Femur (tissue), 1 donor: ENCODE data around the gene SLC5A12.

Experiments used
- DNase-seq: peaks from one replicate; pipeline ENCODE4 v3.0.0-alpha.2; 2017

The SLC5A12 gene

GRCh38 chr11:26717771-26718170 is 4.1 kb downstream of the SLC5A12 start:
- DNase-seq = no peak

DNA sequence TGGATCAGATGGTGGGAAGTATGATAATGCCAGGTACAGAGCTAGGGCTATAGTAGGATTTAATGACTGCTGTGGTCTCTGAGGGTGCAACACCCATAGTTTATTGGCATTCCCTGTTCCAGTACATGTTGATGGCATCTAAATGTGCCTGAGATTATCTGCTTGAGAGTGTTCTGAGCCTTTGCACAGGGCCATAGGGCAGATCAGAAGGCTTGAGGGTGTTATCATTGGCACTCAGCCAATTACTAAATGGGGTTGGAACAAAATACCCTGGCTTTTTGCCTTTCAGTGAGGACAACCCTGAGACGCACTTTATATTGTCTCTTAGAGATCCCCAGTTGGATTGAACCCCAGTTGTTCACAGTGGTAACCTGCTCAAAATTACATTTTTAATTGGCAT is 6.7 kb downstream of the SLC5A12 start:
- no peak for DNase-seq

GRCh38 chr11:26712497-26712896 is 9.4 kb downstream of the SLC5A12 start:
- DNase-seq = no peak

GRCh38 chr11:26710489-26710888 is 11.4 kb downstream of the SLC5A12 start:
- no peak for DNase-seq

- no peak for DNase-seq
Measured at GRCh38 chr11:26708736-26709456, 13.0 kb downstream of the SLC5A12 start.

- DNase-seq = no peak
Measured at GRCh38 chr11:26706181-26706580, 15.7 kb downstream of the SLC5A12 start.

- DNase-seq = no peak
Measured at GRCh38 chr11:26704249-26704648, 17.6 kb downstream of the SLC5A12 start.

DNA sequence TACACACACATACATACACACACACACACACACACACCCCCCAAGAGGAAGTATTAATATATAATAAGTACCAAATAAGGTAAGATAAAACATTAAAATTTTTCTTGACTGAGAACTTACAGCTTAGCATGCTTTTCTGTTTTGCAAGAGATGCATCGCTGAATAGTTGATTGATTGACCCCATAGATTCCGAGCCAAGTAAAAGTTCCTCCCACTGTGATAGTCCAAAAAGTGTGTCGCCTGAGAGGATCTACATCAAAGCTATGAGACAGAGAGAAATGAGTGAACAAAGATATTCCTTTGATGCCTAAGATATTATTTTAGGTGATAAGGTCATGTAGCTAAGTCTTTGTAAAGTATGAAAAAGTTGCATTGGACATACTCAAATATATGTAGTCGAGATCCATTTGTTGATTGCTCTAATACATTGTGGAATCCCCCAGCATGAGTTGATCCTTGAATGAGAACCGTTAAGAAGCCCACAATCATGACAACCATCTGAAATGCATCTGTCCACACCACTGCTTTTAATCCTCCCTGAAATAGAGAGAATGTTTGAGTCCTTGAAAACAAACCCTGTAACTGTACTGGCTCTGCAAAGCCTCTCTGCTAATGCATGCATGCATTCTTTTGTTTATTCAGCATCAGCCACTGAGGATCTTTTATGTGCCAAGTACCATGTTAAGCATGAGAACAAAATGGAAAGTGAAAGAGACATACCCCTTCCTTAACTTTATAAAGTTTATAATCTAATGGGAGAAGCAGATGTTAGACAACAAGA is 18.3 kb downstream of the SLC5A12 start:
- no peak for DNase-seq

GRCh38 chr11:26702406-26702805 is 19.5 kb downstream of the SLC5A12 start:
- DNase-seq = peak; percentile 74

DNA sequence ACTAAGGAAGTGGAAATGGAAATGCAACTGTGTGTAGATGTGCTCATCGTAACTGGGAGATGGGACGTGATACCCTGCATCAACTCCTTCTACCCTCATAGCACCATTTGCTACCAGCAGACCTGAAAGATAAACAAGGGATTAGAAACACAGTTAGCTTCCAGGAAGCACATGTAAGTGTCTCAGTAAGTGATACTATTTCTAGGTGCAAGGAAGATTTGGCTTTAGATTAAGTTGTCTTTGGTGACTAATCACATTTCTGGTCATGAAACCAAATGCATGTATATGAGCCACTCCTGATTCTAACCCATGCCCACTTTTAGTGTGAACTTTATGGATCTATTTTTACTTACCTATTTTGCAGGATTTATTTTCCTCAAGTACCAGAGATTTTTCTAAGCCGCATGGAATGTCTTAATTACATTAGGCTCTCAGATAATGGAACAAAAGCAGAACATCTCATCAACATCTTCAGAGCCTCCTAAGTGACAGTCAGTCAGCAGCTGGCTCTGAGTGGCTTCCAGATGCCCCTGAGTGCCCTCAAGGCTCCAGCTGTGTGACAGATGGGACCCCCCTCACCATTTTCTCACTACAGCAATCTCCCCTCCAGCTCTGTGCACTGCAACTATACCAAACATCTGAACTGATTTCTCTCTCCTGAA is 21.2 kb downstream of the SLC5A12 start:
- no peak for DNase-seq

DNA sequence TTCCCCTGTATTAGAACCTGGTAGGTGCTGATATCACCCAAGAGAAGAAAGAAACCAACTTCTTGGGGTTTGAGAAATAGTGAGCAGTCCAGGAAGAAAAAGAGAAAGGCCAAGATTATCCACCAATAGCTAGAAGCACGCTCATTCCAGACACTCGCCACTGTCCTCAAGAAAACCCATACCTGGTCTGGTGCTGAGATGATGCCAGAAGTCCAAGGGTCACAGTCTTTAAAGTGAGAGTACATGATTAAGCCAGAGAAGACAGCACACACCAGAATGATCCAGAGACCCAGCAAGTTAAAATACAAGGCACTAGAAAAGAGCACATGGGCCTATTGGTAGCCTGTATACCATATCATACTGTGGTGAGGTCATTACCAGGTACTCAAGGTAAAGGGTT is 23.6 kb downstream of the SLC5A12 start:
- DNase-seq = no peak

DNA sequence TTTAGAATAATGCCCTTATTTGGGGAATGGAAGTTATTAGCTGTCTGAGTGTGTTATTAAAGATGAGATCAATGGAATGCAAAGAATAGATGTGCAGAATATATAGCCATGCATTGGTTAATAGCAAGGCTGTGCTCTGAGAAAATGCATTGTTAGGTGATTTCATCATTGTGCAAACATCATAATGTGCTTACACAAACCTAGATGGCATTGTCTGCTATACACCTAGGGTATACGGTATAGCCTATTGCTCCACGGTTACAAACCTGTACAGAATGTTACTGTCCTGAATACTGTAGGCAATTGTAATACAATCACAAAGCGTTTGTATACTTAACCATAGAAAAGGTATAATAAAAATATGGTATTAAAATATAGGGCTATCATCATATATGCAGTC is 25.5 kb downstream of the SLC5A12 start:
- DNase-seq = no peak

- DNase-seq = no peak
Measured at GRCh38 chr11:26688701-26689100, 33.2 kb downstream of the SLC5A12 start.

- no peak for DNase-seq
Measured at GRCh38 chr11:26687351-26687750, 34.5 kb downstream of the SLC5A12 start.

GRCh38 chr11:26677566-26677965 is 44.3 kb downstream of the SLC5A12 start:
- DNase-seq = no peak

DNA sequence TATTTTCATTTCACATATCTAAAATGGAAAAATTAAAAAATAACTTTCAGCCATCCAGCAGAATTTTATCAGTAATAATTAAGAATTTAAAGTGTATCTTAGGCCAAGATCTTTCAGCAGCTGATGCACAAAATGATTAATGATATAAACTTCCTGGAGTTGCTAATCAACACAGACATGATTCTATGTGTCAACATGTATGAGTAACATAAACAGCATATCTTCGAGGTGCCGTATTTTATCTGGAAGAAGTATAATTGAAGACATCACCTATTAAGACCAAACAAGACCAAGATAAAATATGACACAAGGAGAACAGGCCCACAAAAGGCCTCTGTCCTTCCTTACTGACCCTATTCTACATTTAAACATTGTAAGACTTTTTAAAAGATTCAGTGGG is 45.2 kb downstream of the SLC5A12 start:
- DNase-seq = no peak

DNA sequence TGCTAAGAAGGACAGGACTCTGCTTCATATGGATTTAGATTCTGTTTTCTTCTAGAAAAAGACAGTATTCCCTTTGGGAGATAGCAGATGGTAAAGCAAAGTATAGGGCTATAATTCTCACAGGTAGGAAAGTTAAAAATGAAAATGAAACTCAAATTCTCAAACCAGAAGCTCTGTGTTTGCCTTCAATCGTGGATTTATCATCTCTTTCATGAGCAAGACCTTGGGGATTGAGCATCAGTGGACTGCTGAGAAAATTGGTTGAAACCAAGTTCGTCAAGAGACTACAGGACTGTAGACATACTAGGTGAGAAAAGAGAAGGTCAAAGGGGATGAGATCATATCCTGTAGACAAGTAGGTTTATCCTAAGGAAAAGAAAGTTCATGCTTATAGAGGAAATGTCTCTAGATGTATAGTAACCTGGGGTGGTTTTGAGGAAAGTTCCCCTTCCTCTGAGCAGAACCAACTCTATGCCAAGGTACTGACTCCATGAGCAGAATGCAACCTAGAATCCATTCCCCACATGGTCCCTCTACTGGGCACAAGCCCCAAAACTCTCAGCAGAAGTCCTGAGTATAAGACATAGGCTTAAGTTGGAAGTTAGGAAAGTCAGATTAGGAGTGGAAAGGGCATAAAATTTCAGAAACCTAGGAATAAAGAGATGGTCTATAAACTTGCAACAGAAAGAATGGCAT is 46.5 kb downstream of the SLC5A12 start:
- DNase-seq = no peak

DNA sequence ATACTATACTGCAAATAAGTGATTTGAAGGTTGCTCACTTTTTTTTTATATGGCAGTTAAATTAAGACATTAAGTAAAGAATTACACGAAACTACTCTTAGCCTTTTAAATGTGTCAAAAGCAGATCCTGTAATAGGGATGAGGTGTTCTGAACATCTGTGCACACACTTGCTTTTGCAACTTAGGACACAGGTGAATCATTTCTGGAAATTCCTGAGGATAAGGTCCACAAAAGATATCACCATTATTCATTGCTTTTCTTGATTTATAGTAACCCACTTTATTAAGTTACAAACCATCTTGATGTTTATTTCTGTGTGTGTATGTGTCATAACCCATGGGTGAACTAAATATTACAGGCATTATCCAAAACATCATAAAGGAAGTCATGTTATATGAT is 55.9 kb downstream of the SLC5A12 start:
- no peak for DNase-seq

DNA sequence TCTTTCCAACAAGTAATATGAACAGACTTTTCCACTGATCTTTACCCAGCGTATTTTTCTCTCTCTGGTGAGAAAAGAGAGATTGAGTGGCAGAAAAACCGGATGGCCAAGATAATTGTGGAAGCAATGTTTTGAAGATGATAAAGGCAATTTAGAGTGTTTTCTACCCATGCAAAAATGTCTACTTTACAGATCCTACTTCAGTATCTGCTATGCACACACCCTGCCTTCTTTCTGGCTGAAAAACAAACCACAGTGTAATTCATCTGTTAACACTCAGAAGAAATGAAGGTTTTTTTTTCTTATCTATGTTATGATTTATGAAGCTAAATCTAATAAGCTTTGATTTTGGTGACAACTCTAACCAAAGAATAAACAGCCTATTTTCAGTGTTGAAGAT is 56.8 kb downstream of the SLC5A12 start:
- no peak for DNase-seq

DNA sequence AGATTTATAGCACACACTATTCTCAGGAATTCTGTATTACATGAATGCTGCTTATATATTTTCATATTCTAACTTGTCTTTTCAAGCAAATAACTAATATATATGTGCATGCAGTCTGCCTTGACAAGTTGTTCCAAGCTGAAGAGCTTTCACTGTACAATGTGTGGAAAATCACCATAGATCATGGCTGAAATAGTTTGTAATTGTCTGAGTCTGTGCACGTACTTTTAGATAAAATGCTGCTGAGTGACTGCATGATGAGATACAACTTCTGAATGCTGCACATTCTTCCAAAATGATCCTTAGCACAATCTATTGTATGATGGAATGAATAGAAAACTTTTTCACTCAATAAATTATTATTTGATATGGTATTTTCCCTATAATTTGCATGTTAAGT is 58.9 kb downstream of the SLC5A12 start:
- no peak for DNase-seq

- DNase-seq = no peak
Measured at GRCh38 chr11:26655287-26655686, 66.6 kb downstream of the SLC5A12 start.

- no peak for DNase-seq
Measured at GRCh38 chr11:26651916-26652315, 69.9 kb downstream of the SLC5A12 start.

- peak; percentile 41 for DNase-seq
Measured at GRCh38 chr11:26649884-26650283, 72.0 kb downstream of the SLC5A12 start.
